Astrocyte of the cerebellum (primary cell): ENCODE data around the gene SPATA31C1.
"Not testable (repeated sequence)": the region's sequence is repeated elsewhere in the genome, so short reads cannot be mapped to it uniquely, and the experiment has no call there.

ENCODE experiments used
- DNase-seq: peaks from one replicate; pipeline ENCODE4 v3.0.0-alpha.2; 2011; ENCODE audit warnings: low read depth
- H3K4me3 ChIP-seq: 2 replicates; pipeline ENCODE4 v1.5.1; 2011; ENCODE audit warnings: mild to moderate bottlenecking, low read depth, low read length, moderate library complexity
- CTCF ChIP-seq: IDR thresholded peaks from 2 replicates; pipeline ENCODE4 v1.5.1; 2012; ENCODE audit warnings: low read length, low read depth, moderate library complexity, mild to moderate bottlenecking; ENCODE audit errors: missing control alignments
- in situ Hi-C: cut with HindIII; loops from 2 replicates; pipeline ENCODE4 v1.10.0; 2017; ENCODE audit warnings: low sequenced_read_pairs

SPATA31C1 gene

GRCh38 chr9:87938336-87938735, 20.6 kb downstream of the SPATA31C1 start:
- in situ Hi-C loops, DNase-seq, H3K4me3 ChIP-seq: not testable (repeated sequence)

GRCh38 chr9:87939096-87939495, 21.3 kb downstream of the SPATA31C1 start:
- DNase-seq, in situ Hi-C loops, H3K4me3 ChIP-seq: not testable (repeated sequence)

- no peak for TF ChIP-seq CTCF
- no peak for DNase-seq
- H3K4me3 ChIP-seq: no peak overlapping the region
- in situ Hi-C loops: no loop called here
Measured at GRCh38 chr9:87944096-87944495, 26.3 kb downstream of the SPATA31C1 start.

GRCh38 chr9:87944682-87945081, 26.9 kb downstream of the SPATA31C1 start:
- no peak for TF ChIP-seq CTCF
- in situ Hi-C loops: no loop called here
- no peak for DNase-seq
- no peak overlapping the region for H3K4me3 ChIP-seq

GRCh38 chr9:87950296-87950695, 32.5 kb downstream of the SPATA31C1 start:
- H3K4me3 ChIP-seq: no peak overlapping the region
- no peak for TF ChIP-seq CTCF
- in situ Hi-C loops: no loop called here
- no peak for DNase-seq

GRCh38 chr9:87950765-87951488, 33.2 kb downstream of the SPATA31C1 start:
- no peak for DNase-seq
- TF ChIP-seq CTCF: peak; percentile 30
- in situ Hi-C loops: no loop called here
- H3K4me3 ChIP-seq: no peak overlapping the region

- no peak overlapping the region for H3K4me3 ChIP-seq
- no peak for DNase-seq
- TF ChIP-seq CTCF: no peak
- in situ Hi-C loops: no loop called here
Measured at GRCh38 chr9:87954230-87954629, 36.5 kb downstream of the SPATA31C1 start.

- no peak for TF ChIP-seq CTCF
- DNase-seq: no peak
- no peak overlapping the region for H3K4me3 ChIP-seq
- in situ Hi-C loops: no loop called here
Measured at GRCh38 chr9:87957839-87958238, 40.1 kb downstream of the SPATA31C1 start.
